GM19238 (cell line): Measurements from ENCODE around the gene RELN.

Source experiments
- DNase-seq: peaks from one replicate; pipeline ENCODE4 v3.0.0; 2011; ENCODE audit warnings: low spot score; ENCODE audit not compliant: insufficient read length

RELN gene

GRCh38 chr7:103727982-103728610 lies 261.4 kb downstream of the RELN start:
- DNase-seq, result no peak

- DNase-seq, result no peak
These were observed 270.4 kb downstream of the RELN start for GRCh38 chr7:103719070-103719469.

- no peak for DNase-seq
These were observed 270.9 kb downstream of the RELN start for GRCh38 chr7:103718482-103719061.

GRCh38 chr7:103717574-103717973 lies 271.9 kb downstream of the RELN start:
- DNase-seq, result no peak

GRCh38 chr7:103715376-103716120 lies 273.9 kb downstream of the RELN start:
- no peak for DNase-seq

- no peak for DNase-seq
These were observed 275.0 kb downstream of the RELN start for GRCh38 chr7:103714376-103714927.

- no peak for DNase-seq
These were observed 276.3 kb downstream of the RELN start for GRCh38 chr7:103712991-103713778.

- no peak for DNase-seq
These were observed 278.0 kb downstream of the RELN start for GRCh38 chr7:103711413-103711812.

GRCh38 chr7:103710247-103710646 lies 279.2 kb downstream of the RELN start:
- no peak for DNase-seq

GRCh38 chr7:103706805-103707204 lies 282.7 kb downstream of the RELN start:
- no peak for DNase-seq

GRCh38 chr7:103705542-103705941 lies 283.9 kb downstream of the RELN start:
- DNase-seq, result no peak

- no peak for DNase-seq
These were observed 284.8 kb downstream of the RELN start for GRCh38 chr7:103704701-103705100.

GRCh38 chr7:103702982-103703381 lies 286.5 kb downstream of the RELN start:
- no peak for DNase-seq

- no peak for DNase-seq
These were observed 287.0 kb downstream of the RELN start for GRCh38 chr7:103702454-103702853.

- no peak for DNase-seq
These were observed 290.4 kb downstream of the RELN start for GRCh38 chr7:103699032-103699431.

- DNase-seq, result no peak
These were observed 291.4 kb downstream of the RELN start for GRCh38 chr7:103698064-103698463.

GRCh38 chr7:103695521-103695920 lies 293.9 kb downstream of the RELN start:
- DNase-seq, result no peak

- DNase-seq, result no peak
These were observed 295.2 kb downstream of the RELN start for GRCh38 chr7:103694304-103694703.

- DNase-seq, result no peak
These were observed 298.2 kb downstream of the RELN start for GRCh38 chr7:103691291-103691690.

- no peak for DNase-seq
These were observed 299.1 kb downstream of the RELN start for GRCh38 chr7:103690242-103690974.

GRCh38 chr7:103689255-103689654 lies 300.2 kb downstream of the RELN start:
- DNase-seq, result no peak
